ENCODE data around the gene KIF16B. TPM values are rescaled to one million over a fixed set of nuclear protein-coding genes. Genes with fewer than 3 reads are reported as not detected.

The KIF16B gene
- total RNA-seq, 2 experiments from 2014 or later = 7.5 to 8.7 TPM

- POLR2A ChIA-PET = no interaction called here
- no peak for ATAC-seq
- DNase-seq = no peak
- Mint-ChIP-seq H3K4me3 (no peak overlapping the region), H3K27ac (no peak overlapping the region), H3K27me3 (no peaks in the 10 kb centered on the region), H3K9me3 (ENCODE audit: low read depth) (no peaks in the 10 kb centered on the region), H3K4me1 (no peaks in the 10 kb centered on the region), H3K36me3 (ENCODE audit: low read depth) (peaks cover 3% of the 10 kb centered on the region)
- CTCF ChIA-PET = interaction anchor here (3.0 kb wide), 1 partner anchor 11 kb away, joined by 9 read pairs; no protein-coding TSS in a partner anchor
- intact Hi-C loops (cut with DNase I, micrococcal nuclease) = no loop called here
These were observed 86.7 kb downstream of the KIF16B start for GRCh38 chr20:16486532-16486931.

- Mint-ChIP-seq H3K27me3 (no peaks in the 10 kb centered on the region), H3K27ac (no peak overlapping the region), H3K9me3 (ENCODE audit: low read depth) (no peaks in the 10 kb centered on the region), H3K4me3 (no peak overlapping the region), H3K36me3 (ENCODE audit: low read depth) (no peaks in the 10 kb centered on the region), H3K4me1 (no peaks in the 10 kb centered on the region)
- intact Hi-C loops (cut with DNase I, micrococcal nuclease) = no loop called here
- ATAC-seq = no peak
- CTCF ChIA-PET = interaction anchor here (3.0 kb wide), 1 partner anchor 10 kb away, joined by 9 read pairs; no protein-coding TSS in a partner anchor
- POLR2A ChIA-PET = no interaction called here
- no peak for DNase-seq
These were observed 87.8 kb downstream of the KIF16B start for GRCh38 chr20:16485401-16485800.

GRCh38 chr20:16483024-16483423 lies 90.2 kb downstream of the KIF16B start:
- H3K4me1 Mint-ChIP-seq = no peaks in the 10 kb centered on the region
- H3K4me3 Mint-ChIP-seq = no peak overlapping the region
- CTCF ChIA-PET = interaction anchor here (1.7 kb wide), 1 partner anchor 9 kb away, joined by 6 read pairs; no protein-coding TSS in a partner anchor
- no peak overlapping the region for H3K27ac Mint-ChIP-seq
- peaks cover 2% of the 10 kb centered on the region for H3K36me3 Mint-ChIP-seq (ENCODE audit: low read depth)
- no peaks in the 10 kb centered on the region for H3K27me3 Mint-ChIP-seq
- ATAC-seq (no peak), DNase-seq (no peak)
- H3K9me3 Mint-ChIP-seq (ENCODE audit: low read depth) = no peaks in the 10 kb centered on the region
- POLR2A ChIA-PET = no interaction called here
- intact Hi-C loops (cut with DNase I, micrococcal nuclease) = no loop called here

- Mint-ChIP-seq H3K4me3 (no peak overlapping the region), H3K27ac (no peak overlapping the region), H3K4me1 (peaks cover 5% of the 10 kb centered on the region), H3K9me3 (ENCODE audit: low read depth) (no peaks in the 10 kb centered on the region), H3K36me3 (ENCODE audit: low read depth) (peaks cover 2% of the 10 kb centered on the region), H3K27me3 (no peaks in the 10 kb centered on the region)
- intact Hi-C loops (cut with DNase I, micrococcal nuclease) = no loop called here
- DNase-seq (no peak), ATAC-seq (no peak)
- POLR2A ChIA-PET = no interaction called here
- CTCF ChIA-PET = interaction anchor here (1.7 kb wide), 1 partner anchor 8 kb away, joined by 6 read pairs; no protein-coding TSS in a partner anchor
These were observed 91.3 kb downstream of the KIF16B start for GRCh38 chr20:16481977-16482376.

- Mint-ChIP-seq H3K36me3 (ENCODE audit: low read depth) (peaks cover 2% of the 10 kb centered on the region), H3K9me3 (ENCODE audit: low read depth) (no peaks in the 10 kb centered on the region), H3K27ac (no peak overlapping the region), H3K27me3 (no peaks in the 10 kb centered on the region), H3K4me1 (peaks cover 5% of the 10 kb centered on the region), H3K4me3 (no peak overlapping the region)
- POLR2A ChIA-PET = no interaction called here
- ATAC-seq (no peak), DNase-seq (no peak)
- intact Hi-C loops (cut with DNase I, micrococcal nuclease) = loop anchor here in 1 of 2 experiments (10.0 kb wide), 1 partner anchor 775 kb away; no protein-coding TSS in a partner anchor
- CTCF ChIA-PET = no interaction called here
These were observed 93.6 kb downstream of the KIF16B start for GRCh38 chr20:16479666-16480065.

- intact Hi-C loops (cut with DNase I, micrococcal nuclease) = loop anchor here (2.0 to 10.0 kb wide), 2 partner anchors 769 to 773 kb away; no protein-coding TSS in a partner anchor
- Mint-ChIP-seq H3K27ac (no peak overlapping the region), H3K27me3 (no peaks in the 10 kb centered on the region)
These were observed 95.6 kb downstream of the KIF16B start for GRCh38 chr20:16477632-16478031.

GRCh38 chr20:16476032-16476431 lies 97.2 kb downstream of the KIF16B start:
- POLR2A ChIA-PET = no interaction called here
- no peaks in the 10 kb centered on the region for H3K9me3 Mint-ChIP-seq (ENCODE audit: low read depth)
- ATAC-seq = peak; percentile 57
- peaks cover 7% of the 10 kb centered on the region for H3K4me1 Mint-ChIP-seq
- no peak overlapping the region for H3K4me3 Mint-ChIP-seq
- no peak overlapping the region for H3K27ac Mint-ChIP-seq
- DNase-seq = no peak
- CTCF ChIA-PET = interaction anchor here (0.7 to 1.3 kb wide), 14 partner anchors 9 to 769 kb away, joined by 3 to 9 read pairs (median 3); no protein-coding TSS in a partner anchor
- intact Hi-C loops (cut with DNase I, micrococcal nuclease) = loop anchor here (2.0 to 10.0 kb wide), 2 partner anchors 767 to 771 kb away; no protein-coding TSS in a partner anchor
- H3K27me3 Mint-ChIP-seq = no peaks in the 10 kb centered on the region
- peaks cover 2% of the 10 kb centered on the region for H3K36me3 Mint-ChIP-seq (ENCODE audit: low read depth)

More at GRCh38 chr20:16477632-16478031, 95.6 kb downstream of the KIF16B start:
- DNase-seq (no peak), ATAC-seq (no peak)
- H3K9me3 Mint-ChIP-seq (ENCODE audit: low read depth) = no peaks in the 10 kb centered on the region
- H3K36me3 Mint-ChIP-seq (ENCODE audit: low read depth) = peaks cover 2% of the 10 kb centered on the region
- CTCF ChIA-PET = interaction anchor here (0.6 to 0.8 kb wide), 2 partner anchors 29 to 767 kb away, joined by 3 read pairs; no protein-coding TSS in a partner anchor
- no peak overlapping the region for H3K4me3 Mint-ChIP-seq
- peaks cover 6% of the 10 kb centered on the region for H3K4me1 Mint-ChIP-seq
- POLR2A ChIA-PET = no interaction called here

GRCh38 chr20:16475225-16475624 lies 98.0 kb downstream of the KIF16B start:
- H3K27me3 Mint-ChIP-seq = no peaks in the 10 kb centered on the region
- ATAC-seq (no peak), DNase-seq (no peak)
- intact Hi-C loops (cut with DNase I, micrococcal nuclease) = loop anchor here in 1 of 2 experiments (10.0 kb wide), 1 partner anchor 770 kb away; no protein-coding TSS in a partner anchor
- peaks cover 7% of the 10 kb centered on the region for H3K4me1 Mint-ChIP-seq
- POLR2A ChIA-PET = no interaction called here
- no peaks in the 10 kb centered on the region for H3K9me3 Mint-ChIP-seq (ENCODE audit: low read depth)
- H3K4me3 Mint-ChIP-seq = no peak overlapping the region
- CTCF ChIA-PET = interaction anchor here (0.7 to 1.3 kb wide), 15 partner anchors 10 to 768 kb away, joined by 3 to 9 read pairs (median 3); no protein-coding TSS in a partner anchor
- no peak overlapping the region for H3K27ac Mint-ChIP-seq
- peaks cover 4% of the 10 kb centered on the region for H3K36me3 Mint-ChIP-seq (ENCODE audit: low read depth)

- Mint-ChIP-seq H3K36me3 (ENCODE audit: low read depth) (peaks cover 8% of the 10 kb centered on the region), H3K27ac (no peak overlapping the region), H3K4me3 (no peak overlapping the region), H3K4me1 (peaks cover 7% of the 10 kb centered on the region), H3K9me3 (ENCODE audit: low read depth) (no peaks in the 10 kb centered on the region), H3K27me3 (no peaks in the 10 kb centered on the region)
- no peak for DNase-seq
- ChIA-PET POLR2A (no interaction called here), CTCF (interaction anchor here (1.7 kb wide), 1 partner anchor 8 kb away, joined by 6 read pairs; no protein-coding TSS in a partner anchor)
- intact Hi-C loops (cut with DNase I, micrococcal nuclease) = loop anchor here in 1 of 2 experiments (10.0 kb wide), 1 partner anchor 770 kb away; no protein-coding TSS in a partner anchor
- ATAC-seq = no peak
These were observed 98.9 kb downstream of the KIF16B start for GRCh38 chr20:16474363-16474762.

GRCh38 chr20:16472045-16472872 lies 101.0 kb downstream of the KIF16B start:
- CTCF ChIA-PET = no interaction called here
- POLR2A ChIA-PET = no interaction called here
- H3K27ac Mint-ChIP-seq = no peak overlapping the region
- H3K27me3 Mint-ChIP-seq = no peaks in the 10 kb centered on the region
- no peak overlapping the region for H3K4me3 Mint-ChIP-seq
- intact Hi-C loops (cut with DNase I, micrococcal nuclease) = loop anchor here in 1 of 2 experiments (10.0 kb wide), 1 partner anchor 767 kb away; no protein-coding TSS in a partner anchor
- H3K4me1 Mint-ChIP-seq = peaks cover 2% of the 10 kb centered on the region
- no peak for DNase-seq
- H3K9me3 Mint-ChIP-seq (ENCODE audit: low read depth) = no peaks in the 10 kb centered on the region
- ATAC-seq = no peak
- peaks cover 9% of the 10 kb centered on the region for H3K36me3 Mint-ChIP-seq (ENCODE audit: low read depth)

GRCh38 chr20:16469395-16469905 lies 103.8 kb downstream of the KIF16B start:
- H3K9me3 Mint-ChIP-seq (ENCODE audit: low read depth) = no peaks in the 10 kb centered on the region
- no peak overlapping the region for H3K4me3 Mint-ChIP-seq
- no peak overlapping the region for H3K27ac Mint-ChIP-seq
- ChIA-PET POLR2A (no interaction called here), CTCF (no interaction called here)
- ATAC-seq (no peak), DNase-seq (no peak)
- peaks cover 14% of the 10 kb centered on the region for H3K36me3 Mint-ChIP-seq (ENCODE audit: low read depth)
- intact Hi-C loops (cut with DNase I, micrococcal nuclease) = no loop called here
- no peaks in the 10 kb centered on the region for H3K27me3 Mint-ChIP-seq
- peaks cover 4% of the 10 kb centered on the region for H3K4me1 Mint-ChIP-seq

Data from activated CD4-positive, alpha-beta T cell treated with anti-CD3 and anti-CD28 coated beads for 36 hours (primary cell).